Measurements from ENCODE around the gene RFX2.

GRCh38 chr19:5994405-5995165, 115.7 kb downstream of the RFX2 start:
- no peak for TF ChIP-seq SUZ12 (IDR thresholded peaks at IDR 0.05; ENCODE audit: extremely low read depth, insufficient read depth, insufficient read length)
- no peak for TF ChIP-seq ZNF274 (IDR thresholded peaks at IDR 0.05; ENCODE audit: low read depth, low read length)

Measured in NT2/D1 (cell line).